NT2/D1 (cell line): ENCODE data around the gene MMP19.
"Not testable (repeated sequence)": the region's sequence is repeated elsewhere in the genome, so short reads cannot be mapped to it uniquely, and the experiment has no call there.

ENCODE experiments used
- DNase-seq: peaks from one replicate; pipeline ENCODE4 v3.0.0-alpha.2; 2011; ENCODE audit warnings: low read depth, low spot score
- H3K27me3 ChIP-seq: 2 replicates; pipeline ENCODE4 v1.6.0; 2011; ENCODE audit warnings: mild to moderate bottlenecking; ENCODE audit not compliant: insufficient read length, insufficient read depth
- H3K36me3 ChIP-seq: 2 replicates; pipeline ENCODE4 v1.6.1; 2011; ENCODE audit warnings: mild to moderate bottlenecking, low read length, mixed read lengths; ENCODE audit not compliant: insufficient read depth, insufficient read length
- H3K4me1 ChIP-seq: 2 replicates; pipeline ENCODE4 v1.5.1; 2011; ENCODE audit not compliant: insufficient read depth, insufficient read length
- H3K4me3 ChIP-seq: 2 replicates; pipeline ENCODE4 v1.5.1; 2011; ENCODE audit warnings: low read depth; ENCODE audit not compliant: insufficient read length
- H3K9ac ChIP-seq: 2 replicates; pipeline ENCODE4 v1.6.0; 2011; ENCODE audit warnings: low read depth; ENCODE audit not compliant: insufficient read length
- H3K9me3 ChIP-seq: 2 replicates; pipeline ENCODE4 v1.5.1; 2011; ENCODE audit warnings: mild to moderate bottlenecking, low read length; ENCODE audit not compliant: insufficient read depth
- SUZ12 ChIP-seq: IDR thresholded peaks from 2 replicates; pipeline ENCODE4 v1.6.1; 2011; ENCODE audit not compliant: insufficient read length, insufficient read depth; ENCODE audit errors: extremely low read depth
- YY1 ChIP-seq: IDR thresholded peaks from 2 replicates; pipeline ENCODE4 v1.6.1; 2011; ENCODE audit not compliant: insufficient read length, insufficient read depth
- ZNF274 ChIP-seq: IDR thresholded peaks from 2 replicates; pipeline ENCODE4 v1.6.1; 2011; ENCODE audit warnings: mild to moderate bottlenecking, low read depth, low read length

The MMP19 gene

DNA sequence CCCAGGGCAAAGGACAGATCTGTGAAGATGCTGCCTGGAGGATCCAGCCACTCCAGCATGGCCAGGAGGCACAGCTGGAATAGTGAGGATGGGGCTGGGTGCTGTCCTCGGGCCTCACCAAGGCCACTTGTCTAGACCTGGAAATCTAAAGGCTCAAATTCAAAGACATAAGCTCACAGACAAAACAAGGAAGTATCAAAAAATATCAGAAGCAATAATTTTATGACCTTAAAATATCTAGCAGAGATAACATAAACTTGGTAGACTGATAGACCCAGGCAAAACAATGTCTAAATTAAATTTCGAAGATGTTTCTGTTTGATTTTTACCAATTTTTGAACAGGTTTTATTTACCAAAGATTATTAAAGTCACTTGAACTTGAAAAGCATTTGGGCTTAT, 22.6 kb upstream of the MMP19 start:
- no peak overlapping the region for H3K4me3 ChIP-seq
- no peaks in the 10 kb centered on the region for H3K36me3 ChIP-seq

DNA sequence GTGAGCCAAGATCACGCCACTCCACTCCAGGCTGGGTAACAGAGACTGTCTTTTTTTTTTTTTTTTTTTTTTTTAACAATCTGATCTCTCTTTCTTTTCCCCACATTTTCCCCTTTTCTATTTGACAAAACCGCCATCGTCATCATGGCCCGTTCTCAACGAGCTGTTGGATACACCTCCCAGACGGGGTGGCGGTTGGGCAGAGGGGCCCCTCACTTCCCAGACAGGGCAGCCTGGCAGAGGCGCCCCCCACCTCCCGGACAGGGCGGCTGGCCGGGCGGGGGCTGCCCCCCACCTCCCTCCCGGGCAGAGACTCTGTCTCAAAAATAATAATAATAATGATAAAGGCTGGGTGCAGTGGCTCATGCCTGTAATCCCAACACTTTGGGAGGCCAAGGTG, 20.2 kb upstream of the MMP19 start:
- peaks cover 10% of the 10 kb centered on the region; the same call in 1 of the 2 replicates for H3K9me3 ChIP-seq
- not testable (repeated sequence) for H3K9ac ChIP-seq, DNase-seq, H3K27me3 ChIP-seq, H3K4me1 ChIP-seq, H3K4me3 ChIP-seq, H3K36me3 ChIP-seq

More for the DNA sequence above, 22.6 kb upstream of the MMP19 start:
- H3K9me3 ChIP-seq: peaks cover 10% of the 10 kb centered on the region; the same call in 1 of the 2 replicates
- no peak overlapping the region for H3K9ac ChIP-seq
- H3K4me1 ChIP-seq: no peaks in the 10 kb centered on the region
- no peak for DNase-seq
- no peak for TF ChIP-seq YY1
- TF ChIP-seq SUZ12: no peak
- TF ChIP-seq ZNF274: no peak
- no peaks in the 10 kb centered on the region for H3K27me3 ChIP-seq

DNA sequence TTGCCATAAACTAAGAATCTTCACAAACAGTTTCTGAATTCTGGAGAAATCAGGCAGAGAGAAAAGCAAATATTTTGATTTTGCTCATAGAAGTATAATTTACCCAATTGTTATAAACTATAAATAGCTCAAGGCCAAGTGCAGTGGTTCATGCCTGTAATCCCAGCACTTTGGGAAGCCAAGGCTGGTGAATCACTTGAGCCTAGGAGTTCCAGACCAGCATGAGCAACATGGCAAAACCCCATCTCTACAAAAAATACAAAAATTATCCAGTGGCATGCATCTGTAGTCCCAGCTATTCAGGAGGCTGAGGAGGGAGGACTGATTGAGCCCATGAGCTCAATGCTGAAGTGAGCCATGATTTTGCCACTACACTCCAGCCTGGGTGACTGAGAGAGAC, 19.6 kb upstream of the MMP19 start:
- TF ChIP-seq ZNF274 (no peak), SUZ12 (no peak), YY1 (no peak)
- no peak overlapping the region for H3K9ac ChIP-seq
- no peak for DNase-seq
- H3K36me3 ChIP-seq: no peaks in the 10 kb centered on the region
- H3K9me3 ChIP-seq: peaks cover 10% of the 10 kb centered on the region; the same call in 1 of the 2 replicates
- H3K4me1 ChIP-seq: no peaks in the 10 kb centered on the region
- no peaks in the 10 kb centered on the region for H3K27me3 ChIP-seq
- H3K4me3 ChIP-seq: no peak overlapping the region

DNA sequence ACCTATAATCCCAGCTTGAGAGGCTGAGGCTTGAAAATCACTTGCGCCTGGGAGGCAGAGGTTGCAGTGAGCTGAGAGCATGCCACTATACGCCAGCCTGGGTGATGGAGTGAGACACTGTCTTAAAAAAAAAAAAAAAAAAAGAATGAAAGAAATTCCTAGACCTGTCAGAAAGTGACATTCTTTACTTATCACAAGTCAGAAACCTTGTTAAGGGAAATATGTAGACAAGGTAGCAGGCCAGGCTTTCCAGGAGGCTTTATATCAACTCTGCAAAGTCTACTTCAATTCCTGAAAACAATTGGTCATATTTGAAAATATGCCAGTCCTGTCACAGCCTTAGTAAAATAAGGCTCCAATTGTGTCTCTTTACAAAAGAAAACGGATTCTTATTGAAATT, 19.1 kb upstream of the MMP19 start:
- H3K4me3 ChIP-seq: no peak overlapping the region
- H3K36me3 ChIP-seq: no peaks in the 10 kb centered on the region
- DNase-seq: no peak
- no peak overlapping the region for H3K9ac ChIP-seq
- H3K4me1 ChIP-seq: no peaks in the 10 kb centered on the region
- TF ChIP-seq YY1 (no peak), SUZ12 (no peak), ZNF274 (no peak)
- peaks cover 10% of the 10 kb centered on the region; the same call in 1 of the 2 replicates for H3K9me3 ChIP-seq
- no peaks in the 10 kb centered on the region for H3K27me3 ChIP-seq

DNA sequence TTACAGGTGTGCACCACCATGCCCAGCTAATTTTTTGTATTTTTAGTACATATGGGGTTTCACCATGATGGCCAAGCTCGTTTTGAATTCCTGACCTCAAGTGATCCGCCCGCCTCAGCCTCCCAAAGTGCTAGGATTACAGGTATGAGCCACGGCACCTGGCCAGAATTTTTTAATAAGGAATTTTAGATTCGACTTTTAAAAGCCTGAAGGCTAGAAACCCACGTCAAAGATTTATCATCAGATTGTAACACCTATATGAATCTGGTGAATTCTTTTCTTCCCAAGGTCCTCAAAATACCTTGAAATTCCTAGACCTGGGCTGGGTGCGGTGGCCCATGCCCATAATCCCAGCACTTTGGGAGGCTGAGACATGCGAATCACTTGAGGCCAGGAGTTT, 18.7 kb upstream of the MMP19 start:
- peaks cover 10% of the 10 kb centered on the region; the same call in 1 of the 2 replicates for H3K9me3 ChIP-seq

DNA sequence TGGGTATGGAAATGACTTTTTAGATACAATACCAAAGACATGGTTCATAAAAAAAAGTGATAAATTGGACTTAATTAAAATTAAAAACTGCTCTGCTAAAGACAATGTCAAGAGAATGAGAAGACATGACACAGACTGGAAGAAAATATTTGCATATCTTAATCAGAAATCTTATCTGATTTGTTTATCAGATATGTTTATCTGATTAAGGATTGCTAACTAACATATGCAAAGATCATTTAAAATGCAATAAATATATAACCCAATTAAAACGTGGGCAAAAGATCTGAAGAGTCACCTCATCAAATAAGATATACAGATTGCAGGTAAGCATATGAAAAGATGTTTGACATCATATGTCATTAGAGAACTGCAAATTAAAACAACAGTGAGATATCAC, 10.0 kb upstream of the MMP19 start:
- H3K36me3 ChIP-seq: no peaks in the 10 kb centered on the region
- TF ChIP-seq ZNF274: no peak
- no peak for TF ChIP-seq SUZ12
- no peak for TF ChIP-seq YY1
- no peak overlapping the region for H3K9ac ChIP-seq
- H3K9me3 ChIP-seq: no peaks in the 10 kb centered on the region
- DNase-seq: no peak
- no peak overlapping the region for H3K4me3 ChIP-seq
- H3K4me1 ChIP-seq: peaks cover 3% of the 10 kb centered on the region
- no peaks in the 10 kb centered on the region for H3K27me3 ChIP-seq

More for the DNA sequence above, 18.7 kb upstream of the MMP19 start:
- TF ChIP-seq SUZ12 (no peak), YY1 (no peak), ZNF274 (no peak)
- Histone ChIP-seq H3K4me3 (no peak overlapping the region), H3K36me3 (no peaks in the 10 kb centered on the region), H3K4me1 (peaks cover under 1% of the 10 kb centered on the region), H3K27me3 (no peaks in the 10 kb centered on the region), H3K9ac (no peak overlapping the region)
- DNase-seq: no peak

DNA sequence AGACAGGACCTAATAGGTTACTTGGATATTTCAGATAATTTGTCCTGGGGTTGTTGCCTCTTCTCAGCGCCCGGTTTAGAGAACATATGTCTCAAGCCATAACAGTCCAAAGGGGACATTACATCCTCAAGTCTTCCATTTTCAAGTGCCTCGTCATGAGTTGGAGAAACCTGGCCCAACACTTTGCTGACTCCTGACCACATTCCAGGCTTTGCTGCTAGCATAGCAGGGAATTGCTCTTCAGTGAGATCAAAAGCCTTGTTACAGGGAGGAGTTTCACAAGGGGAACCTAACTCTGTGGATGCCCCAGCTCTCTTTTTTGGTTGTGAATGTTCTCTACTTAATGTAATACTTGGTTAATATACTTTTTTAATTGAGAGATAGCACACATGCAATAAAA, 8.2 kb upstream of the MMP19 start:
- H3K9ac ChIP-seq: no peak overlapping the region
- no peaks in the 10 kb centered on the region for H3K27me3 ChIP-seq
- no peaks in the 10 kb centered on the region for H3K36me3 ChIP-seq
- H3K4me3 ChIP-seq: no peak overlapping the region
- H3K4me1 ChIP-seq: peaks cover 3% of the 10 kb centered on the region
- H3K9me3 ChIP-seq: no peaks in the 10 kb centered on the region
- TF ChIP-seq YY1 (no peak), ZNF274 (no peak), SUZ12 (no peak)
- peak; percentile 23 for DNase-seq

DNA sequence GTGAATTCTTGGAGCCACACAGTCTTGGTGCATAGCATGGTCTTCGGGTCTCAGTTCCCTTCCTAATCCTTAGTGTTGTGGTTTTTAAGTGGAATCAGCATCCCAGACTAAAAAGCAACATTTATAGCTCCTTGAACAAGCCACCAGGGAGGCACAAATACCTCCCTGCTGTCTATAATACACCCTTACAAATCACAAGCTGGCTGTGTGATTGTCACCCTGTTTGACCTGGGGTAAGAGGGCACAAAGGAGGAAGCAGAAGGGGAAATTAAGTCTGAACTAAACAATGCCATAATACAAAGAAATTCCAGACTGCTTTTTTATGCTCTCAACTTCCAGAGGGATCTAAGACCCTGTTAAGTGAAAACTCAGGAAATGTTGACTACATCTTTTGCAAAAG, 7.7 kb upstream of the MMP19 start:
- no peak for DNase-seq

More for the DNA sequence above, 7.7 kb upstream of the MMP19 start:
- no peaks in the 10 kb centered on the region for H3K36me3 ChIP-seq
- TF ChIP-seq ZNF274 (no peak), YY1 (no peak), SUZ12 (no peak)
- H3K9me3 ChIP-seq: no peaks in the 10 kb centered on the region
- H3K27me3 ChIP-seq: no peaks in the 10 kb centered on the region
- no peak overlapping the region for H3K4me3 ChIP-seq
- H3K9ac ChIP-seq: no peak overlapping the region
- peaks cover 3% of the 10 kb centered on the region for H3K4me1 ChIP-seq
